ENCODE results near the gene NUFIP1.

DNA sequence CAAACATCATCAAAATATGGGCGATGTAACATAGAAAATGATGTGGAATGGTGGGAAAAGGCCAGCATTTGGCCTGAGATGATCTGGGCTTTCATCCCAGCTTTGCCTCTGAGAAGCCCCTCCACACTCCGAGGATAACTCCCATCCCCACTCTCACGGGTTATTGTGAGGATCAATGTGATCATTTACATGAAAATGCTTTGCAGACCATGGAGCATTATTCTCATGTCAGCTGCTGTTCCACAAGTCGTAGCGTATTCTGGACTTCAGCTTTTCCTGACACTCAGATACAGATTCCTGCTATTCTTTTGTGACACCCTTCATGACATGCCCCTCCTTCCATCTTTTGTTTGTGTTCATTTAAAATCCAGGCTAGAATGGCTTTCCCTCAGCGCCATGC lies 86.5 kb downstream of the NUFIP1 start:
- TF ChIP-seq POLR2A (IDR thresholded peaks at IDR 0.05), result no peak
- TF ChIP-seq, protein P1, sequence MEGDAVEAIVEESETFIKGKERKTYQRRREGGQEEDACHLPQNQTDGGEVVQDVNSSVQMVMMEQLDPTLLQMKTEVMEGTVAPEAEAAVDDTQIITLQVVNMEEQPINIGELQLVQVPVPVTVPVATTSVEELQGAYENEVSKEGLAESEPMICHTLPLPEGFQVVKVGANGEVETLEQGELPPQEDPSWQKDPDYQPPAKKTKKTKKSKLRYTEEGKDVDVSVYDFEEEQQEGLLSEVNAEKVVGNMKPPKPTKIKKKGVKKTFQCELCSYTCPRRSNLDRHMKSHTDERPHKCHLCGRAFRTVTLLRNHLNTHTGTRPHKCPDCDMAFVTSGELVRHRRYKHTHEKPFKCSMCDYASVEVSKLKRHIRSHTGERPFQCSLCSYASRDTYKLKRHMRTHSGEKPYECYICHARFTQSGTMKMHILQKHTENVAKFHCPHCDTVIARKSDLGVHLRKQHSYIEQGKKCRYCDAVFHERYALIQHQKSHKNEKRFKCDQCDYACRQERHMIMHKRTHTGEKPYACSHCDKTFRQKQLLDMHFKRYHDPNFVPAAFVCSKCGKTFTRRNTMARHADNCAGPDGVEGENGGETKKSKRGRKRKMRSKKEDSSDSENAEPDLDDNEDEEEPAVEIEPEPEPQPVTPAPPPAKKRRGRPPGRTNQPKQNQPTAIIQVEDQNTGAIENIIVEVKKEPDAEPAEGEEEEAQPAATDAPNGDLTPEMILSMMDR (IDR thresholded peaks at IDR 0.05), result no peak

All from lower leg skin (tissue), 3 donors.